ENCODE results near the gene RAD51B. TPM values are rescaled to one million over a fixed set of nuclear protein-coding genes. Genes with fewer than 3 reads are reported as not detected.

The RAD51B gene
- total RNA-seq, 1 experiment from 2014 or later, result 20.0 TPM

DNA sequence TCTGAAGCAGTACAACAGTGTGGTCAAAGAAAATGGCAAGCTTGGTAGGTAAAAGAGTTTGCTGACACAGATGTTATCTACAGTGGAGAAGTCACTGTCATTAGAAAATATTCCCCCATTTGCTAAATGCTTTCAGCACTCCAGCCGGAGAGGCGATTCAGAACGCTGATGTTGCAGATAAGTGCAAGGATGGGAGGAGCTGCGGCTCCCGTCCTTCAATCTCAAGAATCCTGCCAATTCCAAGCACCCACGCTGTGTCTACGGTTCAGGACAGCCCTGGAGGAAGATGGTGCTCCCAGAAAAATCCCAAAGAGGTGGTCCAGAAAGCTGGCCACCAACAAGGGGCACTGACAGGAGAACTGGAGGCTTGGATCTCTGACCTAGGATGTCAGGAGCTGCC, 894.2 kb downstream of the RAD51B start:
- TF ChIP-seq JUND (IDR thresholded peaks at IDR 0.05), result no peak
- TF ChIP-seq SP1 (IDR thresholded peaks at IDR 0.05; ENCODE audit: low read depth), result no peak
- TF ChIP-seq ELF1 (IDR thresholded peaks at IDR 0.05; ENCODE audit: borderline replicate concordance, low read depth), result no peak
- TF ChIP-seq POLR2A (IDR thresholded peaks at IDR 0.05; ENCODE audit: borderline replicate concordance, extremely low read depth, insufficient read depth, insufficient read length), result no peak
- TF ChIP-seq SIN3A (IDR thresholded peaks at IDR 0.05; ENCODE audit: low read depth), result no peak
- TF ChIP-seq, protein P1, sequence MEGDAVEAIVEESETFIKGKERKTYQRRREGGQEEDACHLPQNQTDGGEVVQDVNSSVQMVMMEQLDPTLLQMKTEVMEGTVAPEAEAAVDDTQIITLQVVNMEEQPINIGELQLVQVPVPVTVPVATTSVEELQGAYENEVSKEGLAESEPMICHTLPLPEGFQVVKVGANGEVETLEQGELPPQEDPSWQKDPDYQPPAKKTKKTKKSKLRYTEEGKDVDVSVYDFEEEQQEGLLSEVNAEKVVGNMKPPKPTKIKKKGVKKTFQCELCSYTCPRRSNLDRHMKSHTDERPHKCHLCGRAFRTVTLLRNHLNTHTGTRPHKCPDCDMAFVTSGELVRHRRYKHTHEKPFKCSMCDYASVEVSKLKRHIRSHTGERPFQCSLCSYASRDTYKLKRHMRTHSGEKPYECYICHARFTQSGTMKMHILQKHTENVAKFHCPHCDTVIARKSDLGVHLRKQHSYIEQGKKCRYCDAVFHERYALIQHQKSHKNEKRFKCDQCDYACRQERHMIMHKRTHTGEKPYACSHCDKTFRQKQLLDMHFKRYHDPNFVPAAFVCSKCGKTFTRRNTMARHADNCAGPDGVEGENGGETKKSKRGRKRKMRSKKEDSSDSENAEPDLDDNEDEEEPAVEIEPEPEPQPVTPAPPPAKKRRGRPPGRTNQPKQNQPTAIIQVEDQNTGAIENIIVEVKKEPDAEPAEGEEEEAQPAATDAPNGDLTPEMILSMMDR (IDR thresholded peaks at IDR 0.05 in 2 of 3, conservative IDR thresholded peaks at IDR 0.05 in 1 of 3; ENCODE audit: borderline replicate concordance in 1 of 3, insufficient read depth in 1 of 3, low read depth in 2 of 3, low read length in 2 of 3), result no peak
- TF ChIP-seq, protein P2, sequence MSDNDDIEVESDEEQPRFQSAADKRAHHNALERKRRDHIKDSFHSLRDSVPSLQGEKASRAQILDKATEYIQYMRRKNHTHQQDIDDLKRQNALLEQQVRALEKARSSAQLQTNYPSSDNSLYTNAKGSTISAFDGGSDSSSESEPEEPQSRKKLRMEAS (IDR thresholded peaks at IDR 0.05), result no peak
- TF ChIP-seq EZH2 (IDR thresholded peaks at IDR 0.05), result no peak
- TF ChIP-seq ZNF274 (IDR thresholded peaks at IDR 0.05; ENCODE audit: low read depth, low read length), result no peak
- TF ChIP-seq, protein P3, sequence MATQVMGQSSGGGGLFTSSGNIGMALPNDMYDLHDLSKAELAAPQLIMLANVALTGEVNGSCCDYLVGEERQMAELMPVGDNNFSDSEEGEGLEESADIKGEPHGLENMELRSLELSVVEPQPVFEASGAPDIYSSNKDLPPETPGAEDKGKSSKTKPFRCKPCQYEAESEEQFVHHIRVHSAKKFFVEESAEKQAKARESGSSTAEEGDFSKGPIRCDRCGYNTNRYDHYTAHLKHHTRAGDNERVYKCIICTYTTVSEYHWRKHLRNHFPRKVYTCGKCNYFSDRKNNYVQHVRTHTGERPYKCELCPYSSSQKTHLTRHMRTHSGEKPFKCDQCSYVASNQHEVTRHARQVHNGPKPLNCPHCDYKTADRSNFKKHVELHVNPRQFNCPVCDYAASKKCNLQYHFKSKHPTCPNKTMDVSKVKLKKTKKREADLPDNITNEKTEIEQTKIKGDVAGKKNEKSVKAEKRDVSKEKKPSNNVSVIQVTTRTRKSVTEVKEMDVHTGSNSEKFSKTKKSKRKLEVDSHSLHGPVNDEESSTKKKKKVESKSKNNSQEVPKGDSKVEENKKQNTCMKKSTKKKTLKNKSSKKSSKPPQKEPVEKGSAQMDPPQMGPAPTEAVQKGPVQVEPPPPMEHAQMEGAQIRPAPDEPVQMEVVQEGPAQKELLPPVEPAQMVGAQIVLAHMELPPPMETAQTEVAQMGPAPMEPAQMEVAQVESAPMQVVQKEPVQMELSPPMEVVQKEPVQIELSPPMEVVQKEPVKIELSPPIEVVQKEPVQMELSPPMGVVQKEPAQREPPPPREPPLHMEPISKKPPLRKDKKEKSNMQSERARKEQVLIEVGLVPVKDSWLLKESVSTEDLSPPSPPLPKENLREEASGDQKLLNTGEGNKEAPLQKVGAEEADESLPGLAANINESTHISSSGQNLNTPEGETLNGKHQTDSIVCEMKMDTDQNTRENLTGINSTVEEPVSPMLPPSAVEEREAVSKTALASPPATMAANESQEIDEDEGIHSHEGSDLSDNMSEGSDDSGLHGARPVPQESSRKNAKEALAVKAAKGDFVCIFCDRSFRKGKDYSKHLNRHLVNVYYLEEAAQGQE (IDR thresholded peaks at IDR 0.05; ENCODE audit: low read depth), result no peak
- no peak for TF ChIP-seq CEBPB (IDR thresholded peaks at IDR 0.05; ENCODE audit: low read depth)
- TF ChIP-seq CBX3 (IDR thresholded peaks at IDR 0.05; ENCODE audit: low read depth), result no peak
- TF ChIP-seq EZH2phosphoT487 (IDR thresholded peaks at IDR 0.05; ENCODE audit: borderline replicate concordance), result no peak
- no peak for TF ChIP-seq FOSL1 (IDR thresholded peaks at IDR 0.05; ENCODE audit: low read depth)
- TF ChIP-seq, protein P4, sequence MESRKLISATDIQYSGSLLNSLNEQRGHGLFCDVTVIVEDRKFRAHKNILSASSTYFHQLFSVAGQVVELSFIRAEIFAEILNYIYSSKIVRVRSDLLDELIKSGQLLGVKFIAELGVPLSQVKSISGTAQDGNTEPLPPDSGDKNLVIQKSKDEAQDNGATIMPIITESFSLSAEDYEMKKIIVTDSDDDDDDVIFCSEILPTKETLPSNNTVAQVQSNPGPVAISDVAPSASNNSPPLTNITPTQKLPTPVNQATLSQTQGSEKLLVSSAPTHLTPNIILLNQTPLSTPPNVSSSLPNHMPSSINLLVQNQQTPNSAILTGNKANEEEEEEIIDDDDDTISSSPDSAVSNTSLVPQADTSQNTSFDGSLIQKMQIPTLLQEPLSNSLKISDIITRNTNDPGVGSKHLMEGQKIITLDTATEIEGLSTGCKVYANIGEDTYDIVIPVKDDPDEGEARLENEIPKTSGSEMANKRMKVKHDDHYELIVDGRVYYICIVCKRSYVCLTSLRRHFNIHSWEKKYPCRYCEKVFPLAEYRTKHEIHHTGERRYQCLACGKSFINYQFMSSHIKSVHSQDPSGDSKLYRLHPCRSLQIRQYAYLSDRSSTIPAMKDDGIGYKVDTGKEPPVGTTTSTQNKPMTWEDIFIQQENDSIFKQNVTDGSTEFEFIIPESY (IDR thresholded peaks at IDR 0.05; ENCODE audit: extremely low read depth, insufficient replicate concordance, low read length), result no peak
- no peaks in the 10 kb centered on the region for H3K9me2 ChIP-seq (ENCODE audit: insufficient read depth)
- RAD21 ChIA-PET (ENCODE audit: low non-redundant PET in 1 of 2, low total read pairs in 2 of 2, uncharacterized antibody in 2 of 2, unreplicated experiment in 2 of 2), result no interaction called here
- POLR2A ChIA-PET, result no interaction called here
- H3K36me3 ChIP-seq (ENCODE audit: control insufficient read depth in 1 of 2, insufficient read depth in 2 of 2, low read length in 2 of 2), result no peaks in the 10 kb centered on the region
- ATAC-seq (no peak), DNase-seq (ENCODE audit: low read depth, low spot score) (no peak)
- H3K9me3 ChIP-seq (ENCODE audit: control insufficient read depth in 1 of 2, insufficient read depth in 1 of 2, low read depth in 1 of 2, low read length in 2 of 2), result no peaks in the 10 kb centered on the region
- intact Hi-C loops (cut with micrococcal nuclease), result no loop called here
- no peaks in the 10 kb centered on the region for H3K27me3 ChIP-seq (ENCODE audit: insufficient read depth, low read length)
- H4K20me1 ChIP-seq (ENCODE audit: insufficient read depth), result no peaks in the 10 kb centered on the region
- no TSS peak for BruUV-seq (replicated peaks)
- no peak overlapping the region for H3K27ac ChIP-seq (ENCODE audit: low read depth, low read length)
- H3K4me1 ChIP-seq (ENCODE audit: control insufficient read depth in 1 of 2, insufficient read depth in 2 of 2, low read length in 2 of 2), result peaks cover 0 to 5% of the 10 kb centered on the region in 2 experiments; a peak in 1 of 4 replicates
- no peak overlapping the region for H3K9ac ChIP-seq (ENCODE audit: low read length)
- H2AFZ ChIP-seq (ENCODE audit: low read depth, low read length, poor library complexity, severe bottlenecking), result no peak overlapping the region
- CTCF ChIA-PET, result no interaction called here
- H3K79me2 ChIP-seq (ENCODE audit: insufficient read depth, low read length), result no peaks in the 10 kb centered on the region
- no peak overlapping the region for H3K4me2 ChIP-seq (ENCODE audit: low read length)
- no peak overlapping the region for H3K4me3 ChIP-seq (replicated peaks in 1 of 2; ENCODE audit: low read depth in 1 of 2, low read length in 2 of 2)

All from HCT116 (cell line).